Stimulated activated CD8-positive, alpha-beta memory T cell treated with anti-CD3 and anti-CD28 coated beads, Interleukin-7, amount 100 ng/mL, for 1 hour (primary cell): ENCODE results near the gene PRR23E.

Experiments used
- DNase-seq, 2 donors: peaks; one replicate each; pipeline ENCODE4 v3.0.0-alpha.2; 2020; ENCODE audit warnings: low read depth in 2 of 2

PRR23E gene, protein sequence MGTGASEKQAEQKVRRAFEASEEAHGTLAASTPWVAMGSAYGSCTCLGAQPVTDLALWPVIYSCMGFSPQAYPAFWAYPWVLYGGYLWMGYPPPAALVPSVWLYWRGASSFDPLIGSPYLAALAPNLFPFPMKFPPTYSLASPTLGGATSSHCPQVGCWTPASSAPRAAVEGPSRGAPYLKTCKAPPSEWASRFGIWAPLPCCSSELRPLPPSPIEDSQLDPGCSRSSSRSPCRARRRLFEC

DNA sequence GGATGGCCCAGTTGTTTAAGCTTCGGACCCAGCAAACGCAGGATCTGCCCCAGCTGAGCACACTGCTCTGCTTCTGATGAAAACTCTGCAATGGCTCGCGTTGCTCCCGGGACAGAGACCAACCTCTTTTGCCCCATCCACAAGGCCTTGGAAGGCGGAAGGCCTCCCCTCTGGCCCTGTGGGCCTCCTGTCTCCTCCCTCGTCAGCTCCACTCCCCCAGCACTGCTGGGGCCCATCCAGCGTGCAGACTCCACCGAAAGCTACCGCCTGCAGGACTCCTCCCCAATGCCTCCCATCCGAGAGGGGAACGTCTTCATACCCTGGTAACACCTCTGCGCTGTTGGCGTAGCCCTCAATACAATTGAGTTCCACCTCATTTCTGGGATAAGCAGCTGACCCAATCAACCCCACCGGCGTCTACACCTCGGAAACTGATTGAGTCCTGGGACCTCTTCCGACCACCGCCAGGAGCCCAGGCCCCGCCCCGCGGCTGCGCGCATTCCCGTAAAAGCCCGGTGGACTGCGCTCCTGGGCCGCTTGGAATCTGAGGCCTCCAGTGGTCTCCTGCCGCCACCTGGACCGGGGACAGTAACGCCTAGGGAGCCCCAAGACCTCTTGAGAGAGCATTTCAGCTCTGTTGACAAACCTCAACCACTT, at the start of gene PRR23E:
TSS of gene PRR23E (plus strand) at position 556 of the 657 bp plus-strand sequence. CDS start 3,555 bp downstream, outside the sequence.
- DNase-seq, result no peak

DNA sequence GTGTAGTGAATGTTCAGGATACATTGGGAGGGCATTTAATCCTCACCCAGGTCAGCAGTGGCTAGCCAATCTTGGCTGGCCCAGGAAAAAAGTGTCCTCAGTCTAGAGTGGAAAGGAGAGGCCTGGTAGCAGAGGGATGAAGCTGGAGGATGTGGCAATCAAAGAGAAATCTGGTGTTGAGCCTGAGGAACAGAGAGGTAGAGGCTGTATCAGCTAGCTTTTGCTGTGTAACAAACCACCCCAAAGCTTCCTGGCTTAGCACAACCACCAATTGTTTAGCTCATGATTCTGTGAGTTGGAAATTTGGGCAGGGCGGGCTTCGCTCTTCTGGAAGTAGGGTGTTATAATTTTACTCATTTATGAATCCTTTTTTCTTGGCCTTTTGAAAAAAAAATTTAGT, 49.8 kb upstream of the PRR23E start:
- DNase-seq, result no peak

DNA sequence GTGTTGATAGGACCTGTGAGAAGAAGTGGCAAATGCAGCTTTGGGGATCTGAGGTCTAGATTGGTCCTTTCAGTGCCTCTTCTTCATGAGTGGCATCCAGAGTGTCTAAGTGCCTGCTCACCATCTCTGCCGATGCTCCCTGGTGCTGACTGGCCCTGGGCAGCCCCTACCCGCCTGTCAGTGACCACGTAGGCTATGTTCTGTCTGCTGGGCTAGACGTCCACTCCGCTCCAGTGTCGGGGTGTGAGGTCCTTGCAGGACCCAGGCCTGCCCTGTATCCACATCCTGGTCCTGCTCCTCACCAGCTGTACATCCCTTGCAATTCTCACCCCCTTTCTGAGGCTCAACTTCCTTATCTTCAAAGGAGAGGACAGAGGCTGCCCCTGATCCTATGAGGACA, 48.3 kb upstream of the PRR23E start:
- no peak for DNase-seq

DNA sequence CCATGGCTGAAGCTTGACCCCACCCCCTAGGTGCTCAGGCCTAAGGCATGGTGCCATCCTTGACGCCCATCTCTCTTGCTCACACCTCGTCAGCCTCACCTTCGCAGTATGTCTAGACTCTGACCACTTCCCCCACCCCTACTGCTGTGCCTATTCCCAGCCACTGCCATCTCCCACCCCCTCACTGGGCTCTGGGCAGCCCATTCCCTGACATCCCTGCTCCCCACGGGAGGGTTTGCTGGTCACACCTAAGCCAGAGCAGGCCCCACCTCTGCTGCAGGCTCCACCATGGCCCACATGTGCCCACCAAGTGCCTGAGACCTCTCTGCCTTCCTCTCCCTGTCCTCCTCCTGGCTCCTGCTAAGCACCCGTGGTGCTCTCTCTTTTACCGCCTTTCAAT, 47.7 kb upstream of the PRR23E start:
- no peak for DNase-seq

DNA sequence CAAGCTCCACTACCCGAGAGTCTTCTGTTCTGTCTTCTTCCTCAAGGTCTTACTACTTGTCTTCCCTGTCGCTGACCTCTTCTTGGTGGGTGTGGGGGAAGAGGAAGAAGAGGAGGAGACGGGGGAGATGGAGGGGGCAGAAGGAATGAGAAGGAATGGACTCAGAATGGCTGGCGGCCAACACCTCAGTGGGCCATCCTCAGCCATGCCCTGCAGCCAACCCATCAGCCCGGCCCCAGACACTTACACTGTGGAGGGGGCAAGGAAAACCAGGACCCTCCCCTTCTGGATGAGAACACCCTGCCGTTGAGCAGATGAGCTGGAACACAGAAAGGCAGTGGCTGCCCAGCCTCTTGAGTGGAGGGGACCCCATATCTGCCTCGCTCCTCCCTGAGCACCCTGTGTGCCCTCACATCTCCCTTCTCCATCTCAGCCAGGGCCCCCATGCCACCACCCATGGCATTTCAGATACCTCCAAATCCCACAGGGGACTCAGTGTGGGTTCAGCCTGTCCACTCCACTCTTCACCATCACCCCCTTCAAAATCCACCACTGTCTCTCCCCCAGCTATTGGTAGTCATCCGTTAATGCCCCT, 45.5 kb upstream of the PRR23E start:
- no peak for DNase-seq

DNA sequence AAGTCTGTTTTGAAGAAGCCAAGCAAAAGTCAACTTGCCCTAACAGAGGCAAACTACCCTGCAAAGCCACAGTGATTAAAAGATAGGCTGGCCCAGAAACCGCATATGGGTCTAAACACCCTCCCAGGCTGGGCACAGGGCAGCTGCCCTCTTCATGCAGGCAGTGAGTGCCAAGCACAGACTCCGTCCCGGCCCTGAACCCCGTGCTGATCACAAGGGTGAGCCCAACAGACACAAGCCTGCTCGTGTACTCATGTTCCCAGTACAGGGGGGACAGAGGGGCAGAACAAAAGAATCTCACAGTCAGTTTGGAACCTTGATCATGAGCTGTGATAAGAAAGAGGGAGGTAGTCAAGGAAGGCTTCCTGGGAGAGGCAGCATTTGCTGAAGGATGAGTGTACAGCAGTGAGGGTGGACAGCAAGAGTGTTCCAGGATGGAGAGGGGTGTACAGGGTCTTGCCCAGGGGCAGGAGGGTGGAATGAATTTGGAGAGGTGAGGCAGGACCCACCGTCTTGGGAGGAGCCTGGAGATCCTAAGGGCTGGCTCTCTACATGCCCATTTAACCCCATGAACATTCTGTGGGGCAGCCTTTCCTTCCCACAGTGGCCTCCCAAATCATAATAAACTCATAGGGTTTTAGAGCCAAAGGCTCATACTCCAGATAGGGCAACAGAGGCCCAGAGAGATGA, 43.2 kb upstream of the PRR23E start:
- no peak for DNase-seq

DNA sequence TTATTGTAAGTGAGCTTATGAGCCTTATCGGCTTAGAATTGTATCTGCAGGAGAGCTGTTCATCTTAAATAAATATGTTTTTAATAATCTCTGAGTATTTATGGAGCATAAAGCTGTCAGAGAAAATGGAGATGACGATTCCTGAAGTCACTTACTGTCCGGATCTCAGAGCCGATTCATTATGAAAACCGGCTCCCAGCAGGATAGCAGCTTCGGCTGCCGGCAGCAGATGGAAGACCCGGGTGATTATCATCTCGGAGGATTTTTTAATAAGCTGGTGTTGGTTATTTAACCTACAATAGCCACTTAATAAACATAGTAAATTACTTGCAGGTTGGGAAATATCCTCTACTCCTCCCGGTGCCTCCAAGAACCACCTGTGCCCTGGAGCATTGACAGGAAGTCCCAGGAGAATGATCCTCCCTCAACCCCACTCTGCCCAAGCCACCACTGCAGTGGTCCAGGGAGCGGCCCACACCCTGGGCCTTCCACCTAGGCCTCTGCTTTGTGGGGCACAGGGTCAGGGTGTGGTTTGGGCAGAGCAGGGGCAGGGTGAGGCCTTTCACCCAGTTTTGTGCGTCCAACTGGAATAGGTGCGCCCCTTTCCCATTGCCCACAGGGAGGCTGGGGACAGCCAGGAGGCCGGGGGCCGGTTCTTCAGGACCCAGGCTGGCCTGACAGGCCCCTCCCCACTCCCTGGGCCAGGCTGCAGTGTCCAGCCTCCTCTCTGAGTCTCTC, 42.2 kb upstream of the PRR23E start:
- no peak for DNase-seq

DNA sequence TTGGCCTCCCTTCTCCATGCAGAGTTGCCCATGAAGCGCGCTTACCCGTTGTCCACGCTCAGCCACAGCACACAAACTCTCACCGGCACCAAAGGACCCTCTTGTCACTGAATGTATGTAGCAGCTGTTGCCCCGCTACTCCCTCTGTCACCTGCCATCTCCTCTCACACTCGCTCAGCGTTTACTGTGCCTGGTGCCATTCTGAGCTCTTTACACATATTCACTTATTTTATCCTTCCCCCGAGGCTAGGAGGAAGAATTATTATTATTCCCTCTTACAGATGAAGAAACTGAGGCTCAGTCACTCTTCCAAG, 41.7 kb upstream of the PRR23E start:
- no peak for DNase-seq

DNA sequence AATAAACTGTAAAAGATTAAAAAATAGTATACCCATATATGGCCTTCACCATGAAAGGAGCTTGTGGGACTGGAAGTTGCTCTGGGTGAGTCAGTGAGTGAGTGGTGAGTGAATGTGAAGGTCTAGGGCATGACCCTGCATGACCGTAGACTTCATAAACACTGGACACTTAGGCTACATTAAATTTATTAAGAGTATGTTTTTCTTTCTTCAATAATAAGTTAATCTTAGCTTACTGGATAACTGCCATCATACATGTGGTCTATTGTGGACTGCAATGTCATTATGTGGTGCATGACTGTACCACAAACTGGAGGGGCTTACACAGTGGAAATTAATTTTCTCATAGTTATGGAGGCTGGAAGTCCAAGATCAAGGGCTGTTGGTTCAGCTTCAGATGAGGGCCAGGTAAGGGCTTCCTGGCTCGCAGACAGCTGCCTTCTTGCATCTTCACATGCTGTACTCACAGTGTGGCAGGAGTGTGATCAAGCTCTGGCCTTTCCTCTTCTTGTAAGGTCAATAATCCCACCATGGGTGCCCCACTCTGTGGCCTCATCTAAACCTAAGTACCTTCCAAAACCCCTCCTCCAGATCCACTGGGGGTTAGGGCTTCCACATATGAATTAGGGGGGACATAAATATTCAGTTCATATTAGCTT, 40.8 kb upstream of the PRR23E start:
- DNase-seq, result no peak

DNA sequence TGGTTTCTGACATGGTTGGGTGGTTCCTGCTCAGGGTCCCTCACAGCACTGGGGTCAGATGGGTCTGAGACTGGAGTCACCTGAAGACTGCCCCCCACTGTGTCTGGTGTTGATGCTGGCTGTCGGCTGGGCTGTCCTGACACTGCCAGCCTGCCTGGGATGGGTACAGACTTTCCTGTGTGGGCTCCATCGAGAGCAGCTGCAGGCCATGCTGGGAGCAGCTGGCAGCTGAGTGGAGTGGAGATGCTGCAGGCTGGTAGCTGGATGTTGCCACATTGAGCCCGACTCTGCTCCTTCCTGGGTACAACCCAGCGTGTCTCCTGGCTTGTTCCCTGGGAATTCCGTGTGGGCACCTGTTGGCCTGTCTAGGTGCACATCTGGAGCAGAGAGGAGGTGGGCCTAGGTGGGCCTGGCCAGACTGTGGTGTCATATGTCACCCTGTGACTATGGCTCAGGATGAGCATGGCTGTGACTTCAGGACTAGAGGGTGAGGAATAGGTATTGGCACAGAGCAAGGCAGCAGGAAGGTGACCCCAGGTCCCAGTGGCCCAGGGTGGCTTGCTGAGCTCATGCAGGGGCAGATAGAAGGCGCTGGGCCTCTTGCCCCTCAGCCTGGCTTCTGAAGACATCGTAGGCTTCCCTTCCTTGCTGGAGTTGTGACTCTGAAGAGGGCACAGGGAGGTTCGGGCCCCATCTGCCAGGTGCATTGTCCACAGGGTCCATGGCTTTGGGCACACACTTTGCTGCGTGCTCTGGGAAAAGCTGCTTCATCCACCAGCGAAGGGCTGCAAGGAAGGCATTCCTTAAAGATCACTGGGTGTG, 40.0 kb upstream of the PRR23E start:
- DNase-seq, result no peak

DNA sequence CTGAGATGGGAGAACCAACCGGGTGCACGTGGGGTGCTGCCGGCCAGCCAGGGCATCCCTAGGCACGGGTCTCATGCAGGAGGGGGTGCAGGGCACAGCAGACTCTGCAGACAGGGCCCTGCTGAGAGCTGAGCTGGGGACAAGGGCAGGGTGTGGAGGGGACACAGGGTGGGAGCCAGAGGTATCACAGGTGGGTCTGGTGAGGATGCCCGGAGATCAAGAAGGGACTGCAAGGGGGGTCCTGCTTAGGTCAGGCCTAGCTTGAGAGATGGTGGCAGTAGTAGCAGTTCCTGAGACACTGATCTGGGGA, 39.5 kb upstream of the PRR23E start:
- DNase-seq, result no peak

DNA sequence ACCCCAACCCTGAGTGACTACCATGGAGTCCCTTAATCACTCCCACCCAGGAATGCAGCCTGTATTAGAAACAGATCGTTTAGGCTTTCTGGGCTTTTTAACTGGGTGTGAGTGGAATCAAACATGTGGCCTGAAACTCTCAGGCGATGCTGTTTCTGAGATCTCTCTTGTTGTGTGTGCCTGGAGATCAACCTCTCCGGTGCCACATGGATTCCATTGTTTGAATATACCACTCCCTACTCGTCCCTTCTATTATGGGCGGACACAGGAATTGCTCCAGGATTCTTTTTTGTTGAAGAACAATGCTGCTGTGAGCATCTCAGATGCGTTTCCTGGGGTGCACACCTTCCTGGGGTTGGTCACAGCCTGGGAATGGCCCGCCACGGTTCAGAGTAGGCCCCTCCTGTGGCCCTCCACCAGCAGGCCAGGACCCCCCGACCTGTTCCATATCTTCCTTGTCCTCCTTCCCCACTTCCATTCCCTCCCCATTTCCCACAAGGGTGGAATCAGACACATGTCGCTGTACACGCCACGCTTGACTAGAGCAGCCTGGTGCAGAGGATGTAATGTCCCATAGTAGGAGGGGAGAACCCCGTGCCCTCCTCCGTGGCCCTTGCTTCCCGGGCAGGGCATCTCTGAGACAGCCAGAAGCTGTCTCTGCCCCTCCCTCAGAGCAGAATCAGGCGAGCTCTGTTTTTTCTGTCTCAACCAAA, 36.4 kb upstream of the PRR23E start:
- no peak for DNase-seq

DNA sequence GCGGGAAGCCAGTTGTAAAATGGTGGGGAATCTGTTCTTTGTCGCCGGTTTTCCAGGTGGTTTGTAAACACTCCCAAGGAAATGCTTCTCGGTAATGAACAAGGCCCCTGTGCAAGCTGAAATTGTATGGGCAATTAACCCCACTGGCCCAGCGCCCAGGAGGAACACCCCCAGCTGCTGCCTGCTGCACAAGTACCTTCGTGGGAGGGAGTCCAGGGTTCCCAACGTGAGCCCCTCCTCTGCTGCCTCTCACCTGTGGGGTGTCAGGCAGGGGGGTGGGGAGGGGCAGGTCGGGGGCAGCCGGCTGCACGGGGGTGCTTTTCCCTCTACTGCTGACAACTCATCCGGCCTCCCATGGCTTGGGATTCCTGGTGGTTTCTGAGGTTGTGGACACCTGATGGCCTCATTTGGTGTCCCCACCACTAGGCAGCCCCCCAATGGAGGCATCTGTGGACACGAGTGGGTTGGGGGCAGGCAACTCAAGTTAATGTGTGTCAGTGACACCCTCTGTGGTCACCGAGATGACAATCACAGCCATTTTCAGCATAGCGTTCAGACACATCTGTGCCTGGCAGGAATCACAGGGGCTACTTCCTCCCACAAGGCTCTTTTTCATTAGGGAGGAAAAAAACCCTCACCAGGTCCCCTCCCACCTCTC, 35.6 kb upstream of the PRR23E start:
- DNase-seq, result no peak

DNA sequence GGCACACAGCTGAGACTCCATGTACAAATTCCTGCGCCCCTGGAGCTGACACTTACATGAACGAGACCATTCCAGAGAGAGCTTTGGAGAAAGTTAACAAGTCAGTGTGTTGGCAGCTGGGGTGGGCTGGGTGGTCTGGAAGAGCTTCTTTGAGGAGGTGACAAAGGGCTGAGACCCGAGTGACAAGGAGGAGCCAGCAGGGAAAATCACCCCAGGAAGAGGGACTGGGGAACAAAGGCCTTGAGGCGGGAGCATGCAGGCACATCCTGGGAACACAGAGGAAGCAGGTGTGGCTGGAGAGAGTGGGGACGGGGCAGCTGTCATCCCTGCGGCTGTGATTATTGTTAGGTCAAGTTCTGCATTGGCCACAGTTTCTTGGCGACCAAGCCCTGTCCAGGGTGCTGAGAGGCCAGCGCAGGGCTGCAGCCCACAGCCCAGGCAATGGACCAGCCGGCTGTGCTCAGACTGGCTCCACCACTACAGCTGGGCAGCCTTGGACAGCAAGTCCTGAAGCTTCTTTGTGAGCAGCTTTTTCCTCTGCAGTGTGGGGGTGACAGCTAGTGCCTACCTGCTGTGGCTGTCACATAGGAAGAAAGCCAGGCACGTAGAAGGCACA, 34.2 kb upstream of the PRR23E start:
- DNase-seq, result no peak

DNA sequence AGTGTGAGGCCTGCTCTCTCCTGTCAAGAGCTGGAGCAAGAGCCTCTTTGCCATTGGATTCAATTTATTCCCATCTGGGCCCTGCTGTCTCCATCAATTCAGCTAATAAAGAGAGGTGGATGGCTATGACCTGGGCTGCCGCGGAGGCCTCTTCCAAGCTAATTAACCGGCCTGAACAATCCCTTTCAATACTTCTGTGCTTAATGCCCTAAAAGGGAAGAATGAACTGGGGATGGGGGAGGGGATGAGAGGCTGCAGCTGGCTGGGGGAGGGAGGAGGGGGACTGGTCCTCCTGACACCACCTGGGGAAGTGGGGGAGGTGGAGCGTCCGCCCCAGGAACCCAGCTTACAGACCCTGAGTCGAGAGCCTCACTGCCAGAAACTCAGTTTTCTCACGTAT, 33.4 kb upstream of the PRR23E start:
- no peak for DNase-seq

DNA sequence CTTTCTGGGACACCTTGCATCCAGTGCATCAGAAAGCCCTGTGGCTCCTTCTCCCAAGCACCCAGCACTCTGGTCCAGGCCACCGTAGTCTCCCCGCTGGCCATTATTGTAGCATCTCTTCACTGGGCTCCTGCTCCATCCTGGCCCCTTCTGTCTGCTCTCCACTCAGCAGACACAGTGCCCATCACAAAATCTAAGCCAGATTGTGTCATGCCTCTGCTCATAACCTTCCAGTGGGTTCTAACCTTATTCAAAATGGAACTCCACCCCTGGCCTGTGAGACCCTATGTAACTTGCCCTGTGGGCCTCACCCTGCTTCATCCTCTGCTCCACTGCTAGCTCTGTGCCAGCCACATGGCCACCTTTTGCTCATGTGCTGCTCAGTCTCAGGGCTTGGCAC, 31.7 kb upstream of the PRR23E start:
- DNase-seq, result no peak

DNA sequence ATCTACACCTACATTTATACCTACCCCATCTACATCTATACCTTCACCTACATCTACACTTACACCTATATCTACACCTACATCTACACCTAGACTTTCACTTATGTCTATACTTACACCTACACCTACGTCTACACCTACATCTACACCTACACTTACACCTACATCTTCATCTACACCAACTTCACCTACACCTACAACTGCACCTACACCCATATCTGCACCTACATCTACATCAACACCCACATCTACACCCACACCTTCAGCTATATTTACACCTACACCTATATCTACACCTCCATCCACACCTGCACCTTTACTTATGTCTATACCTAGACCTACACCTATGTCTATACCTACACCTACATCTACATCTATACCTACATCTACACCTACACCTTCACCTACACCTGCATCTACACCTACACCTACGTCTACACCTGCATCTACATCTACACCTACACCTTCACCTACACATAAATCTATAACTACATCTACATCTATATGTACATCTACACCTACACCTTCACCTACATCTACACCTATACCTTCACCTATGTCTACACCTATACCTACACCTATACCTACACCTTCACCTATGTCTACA, 30.9 kb upstream of the PRR23E start:
- DNase-seq, result no peak

DNA sequence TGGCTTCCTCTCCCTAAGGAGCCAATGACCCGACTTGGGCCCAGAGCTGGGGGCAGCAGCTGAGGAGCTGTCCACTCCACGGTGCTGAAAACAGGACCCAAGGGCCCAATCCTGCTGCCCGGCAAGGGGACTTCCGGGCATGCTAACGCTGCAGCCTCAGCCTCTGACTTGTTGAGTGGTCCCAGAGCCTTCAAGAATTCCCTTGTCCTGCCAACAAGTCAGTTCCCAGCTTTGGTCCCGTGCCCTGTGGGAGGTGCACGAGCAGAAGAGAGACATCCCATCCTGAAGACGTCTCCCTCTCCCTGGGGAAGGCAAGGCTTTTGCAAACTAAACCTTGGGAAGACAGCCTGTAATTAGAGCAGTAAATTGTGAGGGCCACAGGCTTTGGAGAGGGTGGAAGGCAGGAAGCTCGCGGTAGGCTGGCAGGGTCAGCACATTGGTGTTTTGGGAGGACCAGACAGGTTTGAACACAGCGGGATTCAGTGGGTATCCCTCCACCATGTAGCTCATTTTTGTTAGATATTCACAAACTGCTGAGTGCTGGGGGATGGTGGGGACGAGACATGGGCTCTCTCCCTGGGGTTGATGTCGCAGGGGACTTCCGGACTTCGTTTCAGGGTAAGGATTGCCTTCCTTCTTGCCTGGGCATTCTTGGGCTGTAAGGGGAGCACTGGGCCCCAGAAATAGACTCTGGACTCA, 29.8 kb upstream of the PRR23E start:
- no peak for DNase-seq
